Measurements from ENCODE around the gene SEC16B. TPM values are rescaled to one million over a fixed set of nuclear protein-coding genes. Genes with fewer than 3 reads are reported as not detected.

Gene SEC16B
- total RNA-seq, 2 experiments from 2014 or later = not detected

DNA sequence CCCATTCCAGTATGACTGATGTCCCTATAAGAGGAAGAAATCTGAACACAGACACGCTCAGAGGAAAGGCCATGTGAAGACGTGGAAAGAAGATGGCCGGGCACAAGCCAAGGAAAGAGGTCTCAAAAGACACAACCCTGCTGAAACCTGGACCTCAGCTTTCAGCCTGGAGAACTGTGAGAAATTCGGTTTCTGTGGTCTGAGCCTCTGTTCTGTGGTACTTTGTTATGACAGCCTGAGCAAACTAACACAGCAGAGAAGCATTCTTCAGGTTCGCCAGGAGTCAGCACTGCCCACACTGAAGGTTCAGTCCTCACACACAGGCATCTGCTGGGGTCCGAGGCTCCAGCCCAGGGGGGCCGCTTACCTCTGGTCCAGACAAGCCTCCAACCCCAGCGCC lies 37.7 kb downstream of the SEC16B start:
- ChIA-PET CTCF (ENCODE audit: unreplicated experiment) (no interaction called here), POLR2A (no interaction called here)
- Histone ChIP-seq H4K20me1 (ENCODE audit: insufficient read depth, low read length) (no peaks in the 10 kb centered on the region), H3K36me3 (ENCODE audit: insufficient read depth, low read length) (no peaks in the 10 kb centered on the region), H3K4me3 (ENCODE audit: low read depth, low read length, poor library complexity, severe bottlenecking) (no peak overlapping the region), H3K9me3 (ENCODE audit: low read length) (no peaks in the 10 kb centered on the region), H3K79me2 (ENCODE audit: insufficient read depth, low read depth, low read length) (no peaks in the 10 kb centered on the region), H3K9me2 (ENCODE audit: insufficient read depth, low read length) (no peaks in the 10 kb centered on the region), H2AFZ (ENCODE audit: low read length) (no peak overlapping the region), H3K27ac (ENCODE audit: low read depth, low read length, poor library complexity, severe bottlenecking) (no peak overlapping the region), H3K4me1 (ENCODE audit: insufficient read depth, low read length, poor library complexity, severe bottlenecking) (no peaks in the 10 kb centered on the region), H3K4me2 (ENCODE audit: low read length) (no peak overlapping the region)
- TF ChIP-seq EZH2phosphoT487 (IDR thresholded peaks at IDR 0.05; ENCODE audit: borderline replicate concordance, low read depth, low read length) = no peak
- TF ChIP-seq, protein P1, sequence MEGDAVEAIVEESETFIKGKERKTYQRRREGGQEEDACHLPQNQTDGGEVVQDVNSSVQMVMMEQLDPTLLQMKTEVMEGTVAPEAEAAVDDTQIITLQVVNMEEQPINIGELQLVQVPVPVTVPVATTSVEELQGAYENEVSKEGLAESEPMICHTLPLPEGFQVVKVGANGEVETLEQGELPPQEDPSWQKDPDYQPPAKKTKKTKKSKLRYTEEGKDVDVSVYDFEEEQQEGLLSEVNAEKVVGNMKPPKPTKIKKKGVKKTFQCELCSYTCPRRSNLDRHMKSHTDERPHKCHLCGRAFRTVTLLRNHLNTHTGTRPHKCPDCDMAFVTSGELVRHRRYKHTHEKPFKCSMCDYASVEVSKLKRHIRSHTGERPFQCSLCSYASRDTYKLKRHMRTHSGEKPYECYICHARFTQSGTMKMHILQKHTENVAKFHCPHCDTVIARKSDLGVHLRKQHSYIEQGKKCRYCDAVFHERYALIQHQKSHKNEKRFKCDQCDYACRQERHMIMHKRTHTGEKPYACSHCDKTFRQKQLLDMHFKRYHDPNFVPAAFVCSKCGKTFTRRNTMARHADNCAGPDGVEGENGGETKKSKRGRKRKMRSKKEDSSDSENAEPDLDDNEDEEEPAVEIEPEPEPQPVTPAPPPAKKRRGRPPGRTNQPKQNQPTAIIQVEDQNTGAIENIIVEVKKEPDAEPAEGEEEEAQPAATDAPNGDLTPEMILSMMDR (conservative IDR thresholded peaks at IDR 0.05; ENCODE audit: low read length) = no peak
- DNase-seq (ENCODE audit: low spot score) = no peak
- intact Hi-C loops (cut with micrococcal nuclease; ENCODE audit: unreplicated experiment) = no loop called here
- no TSS peak for BruUV-seq (replicated peaks)

DNA sequence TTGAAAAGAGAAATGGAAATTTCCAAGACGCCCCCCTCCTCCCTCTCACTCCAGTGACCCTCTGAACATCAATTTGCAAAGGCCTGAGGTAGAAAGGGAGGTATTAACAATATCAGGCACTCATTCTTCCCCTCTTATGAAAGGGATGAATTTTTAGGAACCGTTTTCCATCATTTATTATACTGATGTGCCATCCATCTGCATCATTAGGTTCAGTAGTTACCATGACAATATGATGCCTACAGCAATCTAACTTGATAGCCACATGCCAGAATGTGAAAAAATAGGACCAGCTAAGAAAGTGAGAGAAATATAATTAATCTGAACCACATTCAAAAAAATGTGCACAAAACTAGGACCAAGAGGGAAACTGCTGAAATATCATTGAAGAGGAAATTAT lies 40.9 kb downstream of the SEC16B start:
- Histone ChIP-seq H3K4me1 (ENCODE audit: insufficient read depth, low read length, poor library complexity, severe bottlenecking) (no peaks in the 10 kb centered on the region), H3K36me3 (ENCODE audit: insufficient read depth, low read length) (no peaks in the 10 kb centered on the region), H3K79me2 (ENCODE audit: insufficient read depth, low read depth, low read length) (no peaks in the 10 kb centered on the region), H3K9me3 (ENCODE audit: low read length) (no peaks in the 10 kb centered on the region), H3K4me2 (ENCODE audit: low read length) (no peak overlapping the region), H3K27ac (ENCODE audit: low read depth, low read length, poor library complexity, severe bottlenecking) (no peak overlapping the region), H3K4me3 (ENCODE audit: low read depth, low read length, poor library complexity, severe bottlenecking) (no peak overlapping the region), H2AFZ (ENCODE audit: low read length) (no peak overlapping the region), H3K9me2 (ENCODE audit: insufficient read depth, low read length) (no peaks in the 10 kb centered on the region), H4K20me1 (ENCODE audit: insufficient read depth, low read length) (no peaks in the 10 kb centered on the region)
- intact Hi-C loops (cut with micrococcal nuclease; ENCODE audit: unreplicated experiment) = no loop called here
- DNase-seq (ENCODE audit: low spot score) = no peak
- ChIA-PET POLR2A (no interaction called here), CTCF (ENCODE audit: unreplicated experiment) (no interaction called here)
- no TSS peak for BruUV-seq (replicated peaks)
- no peak for TF ChIP-seq EZH2phosphoT487 (IDR thresholded peaks at IDR 0.05; ENCODE audit: borderline replicate concordance, low read depth, low read length)
- TF ChIP-seq, protein P1 (conservative IDR thresholded peaks at IDR 0.05; ENCODE audit: low read length) = no peak

DNA sequence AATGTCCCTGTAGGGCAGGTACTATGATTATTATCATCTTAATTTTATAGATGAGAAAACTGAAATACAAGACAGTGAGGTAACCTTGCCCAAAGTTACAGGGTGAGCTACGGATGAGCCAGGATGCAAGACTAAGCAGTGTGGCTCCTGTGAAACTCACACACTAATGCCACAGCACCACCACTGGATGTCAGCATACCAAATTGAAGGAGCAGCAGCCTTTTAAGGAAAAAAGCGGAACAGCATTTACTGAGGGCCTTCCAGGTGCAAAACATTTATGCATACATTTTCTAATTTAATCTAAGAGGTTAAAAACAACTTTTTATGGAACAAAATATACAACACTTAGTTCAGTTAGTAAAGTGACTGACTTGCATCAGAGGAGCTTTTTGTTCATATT lies 41.7 kb downstream of the SEC16B start:
- H3K36me3 ChIP-seq (ENCODE audit: insufficient read depth, low read length) = no peaks in the 10 kb centered on the region

More for the DNA sequence above, 41.7 kb downstream of the SEC16B start:
- H3K4me2 ChIP-seq (ENCODE audit: low read length) = no peak overlapping the region
- ChIA-PET CTCF (ENCODE audit: unreplicated experiment) (no interaction called here), POLR2A (no interaction called here)
- H3K9me3 ChIP-seq (ENCODE audit: low read length) = no peaks in the 10 kb centered on the region
- no peaks in the 10 kb centered on the region for H3K9me2 ChIP-seq (ENCODE audit: insufficient read depth, low read length)
- no peaks in the 10 kb centered on the region for H3K4me1 ChIP-seq (ENCODE audit: insufficient read depth, low read length, poor library complexity, severe bottlenecking)
- no peak overlapping the region for H3K4me3 ChIP-seq (ENCODE audit: low read depth, low read length, poor library complexity, severe bottlenecking)
- intact Hi-C loops (cut with micrococcal nuclease; ENCODE audit: unreplicated experiment) = no loop called here
- no peak overlapping the region for H3K27ac ChIP-seq (ENCODE audit: low read depth, low read length, poor library complexity, severe bottlenecking)
- no peaks in the 10 kb centered on the region for H3K79me2 ChIP-seq (ENCODE audit: insufficient read depth, low read depth, low read length)
- no peak overlapping the region for H2AFZ ChIP-seq (ENCODE audit: low read length)
- TF ChIP-seq, protein P1 (conservative IDR thresholded peaks at IDR 0.05; ENCODE audit: low read length) = peak; percentile 30; the same call in 1 of the 2 replicates
- TF ChIP-seq EZH2phosphoT487 (IDR thresholded peaks at IDR 0.05; ENCODE audit: borderline replicate concordance, low read depth, low read length) = no peak
- no peak for DNase-seq (ENCODE audit: low spot score)
- no TSS peak for BruUV-seq (replicated peaks)
- no peaks in the 10 kb centered on the region for H4K20me1 ChIP-seq (ENCODE audit: insufficient read depth, low read length)

Measured in OCI-LY7 (cell line).